ENCODE measurements around the gene VAV3.

VAV3 gene

DNA sequence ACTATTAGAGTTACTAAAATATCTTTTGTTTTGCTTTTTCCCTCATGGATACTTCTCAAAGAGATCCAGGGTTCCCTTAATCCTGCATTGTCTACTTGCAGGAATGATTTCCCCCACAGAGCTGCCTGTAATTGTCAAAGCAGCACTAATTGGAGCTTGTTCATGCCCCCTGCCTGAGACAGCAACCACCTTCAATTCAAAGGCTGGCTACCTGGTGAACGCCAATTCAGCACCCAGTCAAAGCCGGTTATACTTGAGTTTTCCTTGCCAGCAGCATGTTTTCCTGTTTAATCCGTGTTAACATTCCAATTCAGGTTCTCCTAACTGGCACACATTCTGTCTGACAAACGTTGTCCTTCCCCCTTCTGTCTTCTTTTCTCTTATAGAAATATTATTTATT, 441.2 kb downstream of the VAV3 start:
- in situ Hi-C loops (cut with HindIII; ENCODE audit: low pct_ligation_motif_present, low pct_unique_long_range_greater_than_20kb, low sequenced_read_pairs) = no loop called here
- no peak for DNase-seq

- no peak for DNase-seq
- in situ Hi-C loops (cut with HindIII; ENCODE audit: low pct_ligation_motif_present, low pct_unique_long_range_greater_than_20kb, low sequenced_read_pairs) = no loop called here
These were observed 441.9 kb downstream of the VAV3 start for GRCh38 chr1:107523061-107523460.
